HepG2 (cell line): ENCODE data around the gene BIRC7. TPM values are rescaled to one million over a fixed set of nuclear protein-coding genes. Genes with fewer than 3 reads are reported as not detected.

Experiments used
- ATAC-seq: fragments of 200-7000 bp; cut with Tn5 transposase; 3 replicates; pipeline ENCODE4 v1.9.1; 2020; ENCODE audit warnings: mild to moderate bottlenecking, moderate library complexity
- BruUV-seq: library from RNA; stranded (reverse); fragments of 400-500 nt; replicated peaks from 2 replicates; lab custom pipeline; 2021; lab: Mats Ljungman, UMichigan
- CTCF ChIA-PET: fragments of 300-600 bp; formaldehyde crosslinking; extraction: SDS; loops from one replicate; lab custom pipeline; 2021; ENCODE audit warnings: low total read pairs, inconsistent platforms, low intra/inter-chr PET ratio; lab: Yijun Ruan, JAX
- POLR2A ChIA-PET: fragments of 350-600 bp; sonication (Branson Sonifier 250); formaldehyde crosslinking; loops from one replicate; lab custom pipeline; 2020; ENCODE audit warnings: antibody characterized with exemption, inconsistent platforms; lab: Yijun Ruan, JAX
- DNase-seq: peaks from one replicate; pipeline ENCODE4 v3.0.0-alpha.2; 2015; ENCODE audit warnings: low spot score
- FAIRE-seq: peaks from 3 replicates; lab custom pipeline; 2011; peaks lifted over from hg19 to GRCh38; lab: Jason Lieb, UNC
- H2AFZ ChIP-seq: one replicate; pipeline ENCODE4 v1.6.1; 2011; ENCODE audit warnings: low read length, inconsistent platforms
- H3K27ac ChIP-seq: fragments of 300-600 bp; 3 replicates; pipeline ENCODE4 v1.8.0; 2011; ENCODE audit warnings: mixed run types, mild to moderate bottlenecking, mixed read lengths, low read length, inconsistent platforms; ENCODE audit not compliant: insufficient read depth; ENCODE audit errors: extremely low read length
- H3K27me3 ChIP-seq, 2 experiments: fragments of 200-600 bp in 1 of 2; 2 replicates in 1 of 2; 3 replicates in 1 of 2; pipeline versions ENCODE4 v1.6.0 to v1.8.0; 2011; ENCODE audit warnings: low read length in 2 of 2, mild to moderate bottlenecking in 2 of 2, moderate library complexity in 2 of 2, inconsistent platforms in 1 of 2; ENCODE audit not compliant: insufficient read depth in 2 of 2, control insufficient read depth in 1 of 2
- H3K36me3 ChIP-seq, 2 experiments: fragments of 200-600 bp in 1 of 2; replicated peaks in 1 of 2; 2 replicates in 1 of 2; 3 replicates in 1 of 2; pipeline versions ENCODE4 v1.5.1 to v1.8.0; 2011; ENCODE audit warnings: low read length in 2 of 2, inconsistent platforms in 1 of 2; ENCODE audit not compliant: insufficient read depth in 2 of 2, control insufficient read depth in 1 of 2
- H3K4me1 ChIP-seq: 2 replicates; pipeline ENCODE4 v1.5.1; 2012; ENCODE audit warnings: low read length, inconsistent platforms; ENCODE audit not compliant: insufficient read depth
- H3K4me2 ChIP-seq: 2 replicates; pipeline ENCODE4 v1.6.0; 2011; ENCODE audit warnings: low read depth, low read length, inconsistent platforms
- H3K4me3 ChIP-seq, 3 experiments: fragments of 200-600 bp in 1 of 3; sonication (generic), shearing (Covaris generic) in 1 of 3; replicated peaks in 1 of 3; 2 replicates each; pipeline ENCODE4 v1.5.1; 2011 to 2016; ENCODE audit warnings: low read length in 3 of 3, inconsistent platforms in 2 of 3, low read depth in 2 of 3, mild to moderate bottlenecking in 2 of 3, control low read depth in 1 of 3, mixed read lengths in 1 of 3; ENCODE audit not compliant: insufficient read depth in 1 of 3
- H3K79me2 ChIP-seq: one replicate; pipeline ENCODE4 v1.6.1; 2011; ENCODE audit warnings: low read length, inconsistent platforms; ENCODE audit not compliant: insufficient read depth
- H3K9ac ChIP-seq: 2 replicates; pipeline ENCODE4 v1.6.0; 2011; ENCODE audit warnings: mild to moderate bottlenecking, low read depth, low read length, inconsistent platforms; ENCODE audit not compliant: insufficient read depth
- H3K9me3 ChIP-seq: 2 replicates; pipeline ENCODE4 v1.5.1; 2012; ENCODE audit warnings: mild to moderate bottlenecking, low read length
- H4K20me1 ChIP-seq: 2 replicates; pipeline ENCODE4 v1.6.0; 2011; ENCODE audit warnings: inconsistent platforms, mild to moderate bottlenecking, low read length, moderate library complexity; ENCODE audit not compliant: insufficient read depth
- CBX1 ChIP-seq: IDR thresholded peaks from one replicate; pipeline ENCODE4 v1.6.1; 2016; ENCODE audit warnings: antibody characterized with exemption, low read depth
- MYC ChIP-seq: sonication (generic); formaldehyde crosslinking; IDR thresholded peaks from 2 replicates; pipeline ENCODE4 v1.9.0; 2021; ENCODE audit warnings: missing genetic modification reagents, borderline replicate concordance
- ZBTB38 ChIP-seq: sonication (generic); formaldehyde crosslinking; IDR thresholded peaks from 2 replicates; pipeline ENCODE4 v1.5.1; 2020; ENCODE audit warnings: mild to moderate bottlenecking, missing genetic modification reagents
- WGBS: methylation state at CpG from one replicate; pipeline ENCODE4 v1.1.6; 2017; ENCODE audit warnings: low lambda C conversion rate; 5-methylcytosine and 5-hydroxymethylcytosine counted together
- in situ Hi-C: cut with HindIII; loops from 2 replicates; pipeline ENCODE4 v1.10.0; 2017; ENCODE audit warnings: low pct_unique_long_range_greater_than_20kb; ENCODE audit not compliant: extremely low pct_ligation_motif_present
- intact Hi-C: fragments of 100-400 bp; cut with micrococcal nuclease; formaldehyde crosslinking; loops from one replicate; pipeline ENCODE4 v1.10.0; 2022; ENCODE audit not compliant: unreplicated experiment
- polyA plus RNA-seq, 8 experiments: library from polyadenylated mRNA; depleted of rRNA in 3 of 8; stranded (reverse) in 7 of 8; unstranded in 1 of 8; fragments of >200 nt; fragmentation: Illumina TruSeq in 4 of 8; extraction: Trizol in 4 of 8; gene quantifications; 2 replicates each; pipeline versions ENCODE4 v1.2.1 to v1.2.3, GENCODE V29; 2011 to 2016; ENCODE audit warnings: low read depth in 4 of 8, missing spikeins in 1 of 8, mixed read lengths in 1 of 8; ENCODE audit not compliant: insufficient read depth in 1 of 8
- total RNA-seq, 5 experiments: library from RNA; depleted of rRNA; stranded (reverse); fragments of >200 nt; fragmentation: Illumina TruSeq; extraction: Trizol; gene quantifications; 2 replicates each; pipeline ENCODE4 v1.2.3, GENCODE V29; 2016; ENCODE audit warnings: low read depth in 1 of 5
- TF ChIP-seq, protein P1 (sequence below), 2 experiments: sonication (generic) in 1 of 2; formaldehyde crosslinking in 1 of 2; IDR thresholded peaks; 2 replicates each; pipeline versions ENCODE4 v1.5.1 to v1.6.1; 2011 to 2020; ENCODE audit warnings: borderline replicate concordance in 1 of 2, low read depth in 1 of 2, low read length in 1 of 2, mild to moderate bottlenecking in 1 of 2, missing genetic modification reagents in 1 of 2, moderate library complexity in 1 of 2
- TF ChIP-seq, protein P2 (sequence below): sonication (generic); formaldehyde crosslinking; IDR thresholded peaks from 2 replicates; pipeline ENCODE4 v1.5.0; 2020; ENCODE audit warnings: mild to moderate bottlenecking, missing genetic modification reagents, moderate library complexity

Gene BIRC7
- total and polyA plus RNA-seq, 2 of the 13 experiments (the other 11 are each of a cell fraction or from before 2014, with no cell fraction given): 0.27 to 5.1 TPM

DNA sequence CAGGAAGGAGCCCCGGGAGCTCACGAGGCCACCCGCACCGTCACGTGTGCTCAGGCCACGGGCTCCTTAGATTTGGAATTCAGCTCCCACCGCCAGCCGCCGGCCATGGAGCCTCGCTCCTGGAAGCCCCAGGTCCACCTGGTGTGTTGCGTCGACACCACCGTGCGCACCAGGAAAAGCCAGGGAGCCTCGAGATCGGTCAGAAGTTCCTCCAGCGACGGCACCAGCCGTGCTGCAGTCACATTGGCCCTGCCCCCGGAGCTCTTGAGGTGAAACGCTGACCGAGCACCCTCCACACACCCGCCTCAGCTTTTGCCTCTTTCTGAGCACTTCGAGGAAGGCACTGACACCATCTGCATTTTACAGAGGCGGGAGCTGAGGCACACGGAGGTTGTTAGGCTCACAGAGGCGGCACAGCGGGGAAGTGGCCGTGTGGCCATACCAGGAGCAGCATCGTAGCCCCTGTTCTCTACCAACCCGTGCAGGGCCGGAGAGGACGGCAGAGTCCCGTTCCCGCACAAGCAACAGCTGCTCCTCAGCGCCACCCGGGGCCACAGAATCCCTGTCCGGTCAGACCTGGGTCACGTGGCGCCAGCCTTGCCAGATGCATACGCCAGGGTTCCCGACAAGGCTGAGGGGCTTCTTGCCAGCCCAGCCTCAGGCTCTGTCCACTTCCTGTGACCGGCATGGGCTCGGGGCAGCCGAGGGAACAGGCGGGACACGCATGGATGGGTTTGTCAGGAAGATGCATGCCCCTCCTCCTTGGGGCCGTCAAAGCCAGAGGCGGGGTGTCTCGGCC, 11.0 kb downstream of the BIRC7 start:
- H3K4me3 ChIP-seq: no peak overlapping the region
- ChIA-PET CTCF (no interaction called here), POLR2A (interaction anchor here (0.9 kb wide), 1 partner anchor 26 kb away, joined by 3 read pairs; the partner anchor contains the start of gene ARFGAP1)
- no peaks in the 10 kb centered on the region for H3K79me2 ChIP-seq
- in situ Hi-C loops (no loop called here), intact Hi-C loops (loop anchor here (10.0 kb wide), 1 partner anchor 192 kb away; no protein-coding TSS in a partner anchor)
- DNase-seq (no peak), FAIRE-seq (no peak), ATAC-seq (peak; percentile 6; the same call in 2 of the 3 replicates)
- no peaks in the 10 kb centered on the region; the same call in 1 of the 2 replicates for H4K20me1 ChIP-seq
- TF ChIP-seq, protein P1, sequence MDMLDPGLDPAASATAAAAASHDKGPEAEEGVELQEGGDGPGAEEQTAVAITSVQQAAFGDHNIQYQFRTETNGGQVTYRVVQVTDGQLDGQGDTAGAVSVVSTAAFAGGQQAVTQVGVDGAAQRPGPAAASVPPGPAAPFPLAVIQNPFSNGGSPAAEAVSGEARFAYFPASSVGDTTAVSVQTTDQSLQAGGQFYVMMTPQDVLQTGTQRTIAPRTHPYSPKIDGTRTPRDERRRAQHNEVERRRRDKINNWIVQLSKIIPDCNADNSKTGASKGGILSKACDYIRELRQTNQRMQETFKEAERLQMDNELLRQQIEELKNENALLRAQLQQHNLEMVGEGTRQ (IDR thresholded peaks at IDR 0.05; ENCODE audit: low read depth, low read length): 0 out of 2 replicates have a peak, but pooled peaks have one; percentile 9
- TF ChIP-seq, protein P1 (CRISPR knock-in tag; IDR thresholded peaks at IDR 0.05; ENCODE audit: borderline replicate concordance): no peak
- TF ChIP-seq CBX1: no peak
- TF ChIP-seq ZBTB38 (CRISPR knock-in tag): peak; percentile 39; the same call in 1 of the 2 replicates
- TF ChIP-seq, protein P2, sequence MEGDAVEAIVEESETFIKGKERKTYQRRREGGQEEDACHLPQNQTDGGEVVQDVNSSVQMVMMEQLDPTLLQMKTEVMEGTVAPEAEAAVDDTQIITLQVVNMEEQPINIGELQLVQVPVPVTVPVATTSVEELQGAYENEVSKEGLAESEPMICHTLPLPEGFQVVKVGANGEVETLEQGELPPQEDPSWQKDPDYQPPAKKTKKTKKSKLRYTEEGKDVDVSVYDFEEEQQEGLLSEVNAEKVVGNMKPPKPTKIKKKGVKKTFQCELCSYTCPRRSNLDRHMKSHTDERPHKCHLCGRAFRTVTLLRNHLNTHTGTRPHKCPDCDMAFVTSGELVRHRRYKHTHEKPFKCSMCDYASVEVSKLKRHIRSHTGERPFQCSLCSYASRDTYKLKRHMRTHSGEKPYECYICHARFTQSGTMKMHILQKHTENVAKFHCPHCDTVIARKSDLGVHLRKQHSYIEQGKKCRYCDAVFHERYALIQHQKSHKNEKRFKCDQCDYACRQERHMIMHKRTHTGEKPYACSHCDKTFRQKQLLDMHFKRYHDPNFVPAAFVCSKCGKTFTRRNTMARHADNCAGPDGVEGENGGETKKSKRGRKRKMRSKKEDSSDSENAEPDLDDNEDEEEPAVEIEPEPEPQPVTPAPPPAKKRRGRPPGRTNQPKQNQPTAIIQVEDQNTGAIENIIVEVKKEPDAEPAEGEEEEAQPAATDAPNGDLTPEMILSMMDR: 0 out of 2 replicates have a peak, but pooled peaks have one; percentile 13
- TF ChIP-seq MYC: no peak
- H3K4me2 ChIP-seq: no peak overlapping the region
- H3K27ac ChIP-seq: no peak overlapping the region
- H3K27me3 ChIP-seq: peaks cover 20 to 82% of the 10 kb centered on the region in 2 experiments
- no peaks in the 10 kb centered on the region for H3K36me3 ChIP-seq
- H3K9ac ChIP-seq: no peak overlapping the region
- H3K4me1 ChIP-seq: peaks cover 2% of the 10 kb centered on the region
- H2AFZ ChIP-seq: no peak overlapping the region
- H3K9me3 ChIP-seq: no peaks in the 10 kb centered on the region
- BruUV-seq: no TSS peak
- 55% methylated on average over 24 of the region's 50 CpGs for WGBS
